HG03354 (cell line): ENCODE data around the gene SLC9C1.
A peak's percentile ranks its signal among the peaks of the same experiment; 100 is the strongest.

Experiments
- ATAC-seq: cut with Tn5 transposase; IDR thresholded peaks from one replicate; pipeline ENCODE4 v1.9.1; 2021; ENCODE audit warnings: mild to moderate bottlenecking; ENCODE audit not compliant: unreplicated experiment, poor library complexity, severe bottlenecking

Gene SLC9C1

DNA sequence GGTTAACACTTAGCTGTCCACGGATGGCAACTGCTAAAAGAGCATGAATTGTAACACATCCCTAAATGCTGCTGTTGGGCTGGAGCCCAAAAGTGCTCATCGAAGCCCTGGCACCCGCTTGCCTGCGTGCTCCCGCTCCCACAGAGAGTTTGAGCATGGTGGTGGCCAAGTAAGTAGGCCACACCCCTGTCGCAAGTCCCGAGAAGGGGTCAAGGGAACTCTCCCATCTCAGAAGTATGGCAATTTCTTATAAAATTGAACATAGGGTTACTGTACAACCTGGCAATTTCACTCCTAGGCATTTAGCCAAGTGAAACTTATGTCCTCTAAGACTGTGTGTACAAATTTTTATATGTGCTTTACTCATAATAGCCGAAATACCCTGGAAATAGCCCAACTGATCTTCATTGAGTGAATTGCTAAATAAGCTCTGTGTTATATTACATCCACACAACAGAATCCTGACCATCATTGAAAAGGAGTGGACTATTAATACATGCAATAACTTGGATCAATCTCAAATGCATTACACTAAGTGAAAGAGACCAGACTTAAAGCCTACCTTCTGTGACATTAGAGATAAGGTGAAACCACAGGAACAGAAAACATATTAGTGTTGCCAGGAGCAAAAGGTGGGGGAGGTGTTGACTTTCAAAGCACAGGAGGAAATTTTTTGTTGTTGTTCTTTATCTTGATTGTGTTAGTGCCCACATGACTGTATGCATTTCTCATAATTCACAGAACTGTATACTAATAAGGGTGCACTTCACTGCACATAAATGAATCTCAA is 159.5 kb downstream of the SLC9C1 start:
- no peak for ATAC-seq

DNA sequence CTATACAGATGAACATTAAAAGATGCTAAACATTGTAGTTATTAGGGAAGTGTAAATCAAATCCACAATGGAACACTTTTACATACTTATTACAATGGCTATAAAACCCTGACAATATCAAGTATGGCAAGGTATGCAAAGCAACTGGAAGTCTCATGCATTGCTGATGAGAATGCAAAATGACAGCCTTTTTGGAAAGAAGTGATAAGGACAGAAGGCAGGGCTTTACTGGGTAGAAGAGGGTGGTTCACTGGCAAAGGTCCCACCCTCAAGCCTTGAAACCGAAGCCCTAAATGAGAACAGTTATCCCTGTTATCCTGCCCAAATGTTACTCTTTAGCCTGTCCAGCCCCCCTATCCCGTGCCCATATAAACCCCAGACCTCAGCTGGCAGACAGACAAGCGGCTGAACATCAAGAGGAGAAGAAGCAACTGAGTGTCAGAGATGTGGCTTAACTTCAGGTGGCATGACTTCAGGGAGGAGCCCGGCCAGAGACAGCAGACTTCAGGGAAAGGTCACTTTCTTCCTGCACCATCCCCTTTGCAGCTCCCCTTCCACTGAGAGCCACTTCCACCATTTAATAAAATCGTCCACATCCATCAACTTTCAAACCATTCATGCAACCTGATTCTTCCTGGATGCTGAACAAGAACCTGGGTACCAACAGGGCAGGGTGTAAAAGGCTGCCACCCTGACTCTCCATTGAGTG is 160.2 kb downstream of the SLC9C1 start:
- ATAC-seq = no peak

DNA sequence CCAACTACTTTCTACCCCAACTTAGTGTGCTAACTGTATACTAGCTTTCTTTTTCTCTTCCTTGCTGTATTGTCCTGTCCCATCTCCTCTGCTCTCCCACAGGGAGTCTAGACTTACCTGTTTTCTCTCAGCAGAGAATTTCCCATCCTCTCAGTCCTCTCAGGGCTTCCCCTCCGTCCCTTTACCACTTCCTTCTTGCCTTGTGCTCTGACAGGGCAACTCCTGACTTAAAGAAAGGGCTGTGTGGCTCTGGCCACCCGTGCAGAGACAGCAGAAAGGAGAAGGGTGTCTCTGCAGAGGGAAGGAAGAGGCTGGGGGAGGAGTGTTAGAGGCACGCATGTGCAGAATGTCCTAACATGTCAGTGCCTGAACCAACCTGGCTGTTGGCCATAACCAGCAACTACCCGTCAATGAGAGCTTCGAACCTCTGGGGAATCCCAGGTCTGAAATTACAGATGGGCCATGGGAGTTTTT is 161.0 kb downstream of the SLC9C1 start, which contains the start of gene GCSAM:
GCSAM (minus strand) TSS at position 274 of the 474 bp plus-strand sequence; CDS start at position 146, 128 bp downstream.
- ATAC-seq = peak; percentile 75

DNA sequence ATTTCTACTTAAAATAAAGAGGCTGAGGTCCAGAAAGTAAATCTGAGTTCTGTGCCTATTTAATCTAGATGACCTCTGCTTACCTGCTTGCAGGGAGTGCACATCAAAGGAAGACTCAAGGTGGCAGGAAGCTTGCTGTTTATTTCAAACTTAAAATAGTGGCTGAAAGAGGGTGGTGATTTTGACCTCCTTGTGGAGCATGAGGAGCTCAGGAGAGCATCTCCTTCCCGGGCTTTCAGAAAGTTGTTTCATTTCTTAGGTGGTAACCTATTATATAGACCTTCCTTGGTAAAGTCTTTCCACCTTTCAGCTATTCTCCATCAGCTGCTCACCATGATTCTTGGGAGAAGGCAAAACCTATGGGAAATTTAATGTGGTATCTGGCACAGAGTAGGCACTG is 161.5 kb downstream of the SLC9C1 start:
- ATAC-seq = no peak

DNA sequence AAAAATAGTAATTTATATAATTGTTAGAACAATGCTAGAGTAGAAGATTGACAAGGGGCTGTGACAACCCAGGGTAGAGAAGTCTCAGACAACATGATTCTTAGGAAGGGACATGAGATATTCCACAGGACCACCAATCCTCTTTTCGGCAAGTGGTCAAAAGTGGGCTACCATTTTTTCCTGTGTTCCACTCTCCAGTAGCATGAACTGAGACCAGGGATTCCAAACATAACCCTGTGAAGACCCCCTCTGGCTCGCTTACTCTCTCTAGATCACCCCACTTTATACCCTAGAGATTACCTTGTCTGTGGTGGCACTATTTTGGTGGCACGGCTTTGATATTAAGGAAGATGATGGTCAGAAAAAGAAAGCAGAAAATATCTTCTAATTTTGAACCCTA is 161.9 kb downstream of the SLC9C1 start:
- ATAC-seq = no peak

DNA sequence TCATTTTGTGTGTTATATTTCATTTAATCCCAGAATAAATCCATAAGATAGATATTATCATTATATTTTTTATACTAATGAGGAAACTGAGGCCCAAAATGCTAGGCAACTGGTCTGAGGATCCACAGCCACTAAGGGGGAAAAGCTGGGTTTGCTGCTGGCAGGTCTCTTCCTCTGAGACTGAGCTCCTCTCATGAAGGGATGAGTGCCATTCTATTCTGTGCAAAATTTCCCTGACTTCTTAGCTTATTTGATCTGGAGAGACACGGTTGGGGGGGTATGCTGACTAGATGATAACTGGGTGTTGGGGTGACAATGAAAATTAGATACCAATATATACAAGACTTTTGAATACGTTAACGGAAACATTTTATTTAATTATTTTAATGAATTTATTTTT is 162.9 kb downstream of the SLC9C1 start:
- ATAC-seq = no peak

DNA sequence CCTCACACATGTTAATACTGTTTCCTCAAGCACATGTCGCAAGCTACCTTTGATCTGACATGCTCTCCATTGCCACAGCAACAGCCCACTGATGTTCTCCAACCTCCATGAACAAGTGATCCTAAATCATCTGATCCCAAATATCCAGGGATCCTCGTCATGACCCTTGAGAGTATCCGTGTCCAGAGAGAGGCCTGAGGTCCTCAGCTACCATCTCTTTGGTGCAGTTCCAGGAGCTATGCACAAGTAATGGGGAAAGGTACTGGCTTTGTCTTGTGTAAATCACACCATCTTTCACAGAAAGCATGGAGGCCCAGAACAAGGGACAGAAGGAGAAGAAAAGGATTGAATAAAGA is 163.4 kb downstream of the SLC9C1 start:
- no peak for ATAC-seq

DNA sequence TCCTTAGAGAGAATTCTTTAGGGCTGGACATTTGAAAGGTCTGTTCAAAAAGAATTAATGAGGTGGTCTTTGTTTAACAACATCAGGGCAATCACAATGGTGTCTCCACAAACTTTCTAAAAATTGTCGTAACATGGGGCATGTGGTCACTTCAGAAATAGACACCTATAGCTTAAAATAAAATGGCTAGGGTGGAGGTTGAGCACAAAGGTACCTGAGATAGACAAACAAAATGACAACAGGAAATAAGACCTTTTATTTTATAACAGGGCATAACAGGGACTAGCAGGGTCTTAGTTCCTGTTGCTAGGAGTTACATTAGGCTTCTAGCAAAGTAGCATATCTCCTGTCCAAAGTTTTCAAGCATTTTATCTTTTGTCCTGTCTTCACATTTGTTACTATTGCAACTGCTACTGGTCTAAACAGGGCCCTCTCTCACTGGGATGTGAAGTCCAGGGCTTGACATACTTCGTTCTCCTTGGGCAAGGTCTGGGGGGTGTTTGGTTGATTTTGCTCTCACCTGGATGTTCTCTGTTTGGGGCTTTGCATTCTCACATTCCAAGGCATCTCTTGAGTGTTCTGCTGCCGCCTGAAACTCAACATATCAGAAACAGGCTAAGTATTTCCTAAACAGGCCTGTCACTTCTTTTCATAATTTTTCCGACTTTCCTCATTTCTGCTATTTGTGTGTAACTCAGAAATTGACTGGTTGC is 163.9 kb downstream of the SLC9C1 start:
- ATAC-seq = no peak

DNA sequence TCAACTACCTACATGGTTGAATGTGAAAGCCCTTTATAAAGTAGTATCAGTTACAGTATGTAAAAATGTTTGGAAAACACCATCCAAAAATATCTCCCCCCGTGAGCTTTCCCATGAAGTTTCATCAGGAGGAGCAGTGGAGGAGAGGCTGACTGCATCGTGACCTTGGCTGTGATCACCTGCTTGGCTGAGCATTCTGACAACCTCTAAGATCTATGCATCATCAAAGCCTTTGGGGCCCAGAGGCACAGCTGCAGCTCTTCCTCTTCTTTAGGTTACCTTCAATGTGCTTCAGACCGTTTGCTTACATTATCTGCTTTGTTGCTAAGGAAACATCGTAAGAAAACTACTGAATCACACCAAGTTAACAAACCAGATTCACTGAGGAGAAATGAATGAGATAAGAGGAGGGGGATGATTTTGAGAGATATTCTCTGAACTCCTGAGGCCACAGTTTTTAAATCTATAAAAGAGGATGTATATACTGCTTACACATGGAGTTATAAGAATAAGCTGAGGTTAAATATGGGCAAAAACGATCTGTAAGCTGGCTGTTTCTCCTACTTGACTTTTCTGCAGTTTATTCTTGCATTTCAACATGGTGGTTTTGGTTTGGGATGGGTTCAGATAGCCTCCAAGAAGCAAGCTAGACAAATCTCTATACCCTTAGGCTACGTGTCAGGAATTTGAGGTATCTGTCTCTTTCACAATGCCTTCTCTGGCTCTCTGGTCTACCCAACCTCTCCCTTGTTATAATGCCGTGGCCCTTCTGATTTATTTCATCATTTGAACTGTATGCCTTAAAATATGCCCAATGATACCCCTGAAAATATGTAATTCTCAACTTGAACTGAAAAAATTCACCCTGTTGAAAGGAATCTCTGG is 164.9 kb downstream of the SLC9C1 start:
- ATAC-seq = peak; percentile 77

DNA sequence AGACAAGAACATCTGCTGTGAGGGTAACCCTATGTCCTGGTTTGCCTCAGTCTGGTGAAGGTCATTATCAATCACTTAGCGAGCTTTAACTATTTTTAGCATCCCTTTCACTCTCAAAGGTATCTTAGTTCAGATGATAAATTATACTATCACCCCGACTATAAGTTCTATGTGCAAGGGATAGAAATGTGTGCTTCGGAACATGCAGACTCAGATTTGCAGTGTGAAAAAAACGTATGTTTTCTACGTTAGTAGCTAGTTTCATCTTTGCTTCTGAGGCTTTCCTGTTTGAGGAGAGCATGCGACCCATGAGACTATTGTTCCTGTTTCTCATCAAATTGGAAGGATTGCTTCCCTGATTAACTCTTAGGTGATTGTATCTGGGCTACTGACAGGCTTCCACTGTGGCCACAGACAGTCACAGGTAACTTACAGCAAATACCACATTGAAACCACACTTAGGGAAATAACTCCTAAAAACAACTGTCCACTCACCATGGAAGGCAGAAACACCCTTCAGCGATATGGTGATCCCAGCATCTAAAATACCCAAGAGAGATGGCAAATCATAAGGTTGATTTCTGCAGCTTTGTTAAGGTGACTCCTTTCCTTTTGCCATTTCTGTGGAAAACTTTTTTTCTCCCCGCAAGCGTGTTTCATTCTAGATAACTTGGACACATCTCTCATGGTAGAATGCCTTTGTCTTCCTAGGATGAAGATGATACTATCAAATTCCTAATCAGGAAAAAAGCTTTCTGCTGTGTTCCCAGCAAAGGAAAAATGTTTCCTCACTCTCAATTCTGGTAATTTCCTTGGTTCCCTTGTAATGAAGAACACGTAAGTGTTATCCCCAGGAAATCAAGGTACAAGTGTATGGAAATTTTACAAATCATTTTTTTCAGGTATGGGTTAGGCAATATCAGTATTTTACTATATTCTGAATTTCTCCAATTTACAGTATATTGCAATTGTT is 166.2 kb downstream of the SLC9C1 start:
- no peak for ATAC-seq

DNA sequence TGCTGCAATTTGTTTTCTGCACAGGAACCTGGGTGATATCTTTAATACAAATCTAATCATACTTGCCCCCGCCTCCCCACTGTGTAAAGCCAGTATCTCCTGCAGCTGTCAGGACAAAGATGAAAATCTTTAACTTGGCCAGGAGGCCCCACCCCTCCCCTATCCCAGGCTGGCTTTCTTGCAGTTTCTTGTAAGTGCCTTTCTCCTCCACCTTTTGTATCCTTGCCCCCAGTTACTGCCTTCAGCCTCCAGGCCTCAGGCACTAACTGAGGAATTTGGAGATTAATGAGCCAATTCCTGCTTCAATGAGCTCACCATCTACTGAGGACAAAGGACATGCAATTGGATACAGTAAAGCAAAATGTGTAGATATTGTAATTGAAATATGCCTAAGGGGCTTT is 167.5 kb downstream of the SLC9C1 start:
- ATAC-seq = no peak

DNA sequence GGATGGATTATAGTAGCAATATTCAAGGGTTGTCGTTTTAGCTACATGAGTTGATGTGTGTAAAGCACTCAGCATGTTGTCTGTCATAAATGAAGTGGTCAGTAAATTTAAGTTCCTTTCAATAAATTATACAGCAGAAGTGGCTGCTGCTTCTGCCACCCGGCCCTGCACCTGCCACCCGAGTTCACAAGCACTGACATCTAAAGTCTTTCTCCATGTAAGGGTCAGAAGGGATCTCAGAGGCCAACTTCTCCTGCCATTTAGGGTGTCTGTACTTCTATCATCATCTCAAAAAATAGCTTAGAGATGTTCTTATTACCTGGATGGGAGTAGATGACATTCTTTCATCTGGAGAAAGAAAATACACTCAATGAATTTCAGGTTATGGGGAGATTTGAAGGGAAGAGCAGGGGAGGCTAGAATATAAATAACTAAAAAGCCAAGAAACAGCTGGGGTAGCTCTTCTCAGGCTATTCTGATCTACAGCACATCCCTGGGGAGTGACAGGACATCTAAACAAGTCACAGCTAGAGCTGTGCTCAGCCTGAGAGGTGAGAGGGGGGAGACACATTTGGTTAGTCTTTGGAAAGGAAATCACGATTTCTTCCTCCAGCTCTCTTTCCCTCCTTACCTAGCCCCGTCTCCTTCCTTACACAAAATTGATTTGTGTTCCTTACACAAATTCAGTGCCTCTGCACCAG is 169.0 kb downstream of the SLC9C1 start:
- ATAC-seq = no peak

DNA sequence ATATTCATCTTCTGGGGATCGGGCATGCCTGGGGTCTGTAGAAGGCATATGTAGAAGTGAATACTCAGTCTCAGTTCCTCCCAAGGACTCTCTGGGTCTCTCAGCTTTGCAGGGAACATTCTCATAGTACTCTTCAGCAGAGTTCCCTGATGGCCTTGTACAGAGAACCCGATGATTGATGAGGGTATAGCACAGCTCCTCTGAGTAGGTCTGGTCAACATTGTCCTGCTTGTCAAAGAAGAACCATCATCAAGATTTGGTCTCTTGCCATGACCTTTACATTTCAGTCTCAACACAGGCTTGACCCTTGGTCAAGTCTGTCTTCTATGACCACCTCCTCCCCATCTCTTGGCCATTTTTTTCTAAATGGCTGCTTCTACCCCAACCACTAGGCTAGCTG is 170.5 kb downstream of the SLC9C1 start:
- no peak for ATAC-seq

DNA sequence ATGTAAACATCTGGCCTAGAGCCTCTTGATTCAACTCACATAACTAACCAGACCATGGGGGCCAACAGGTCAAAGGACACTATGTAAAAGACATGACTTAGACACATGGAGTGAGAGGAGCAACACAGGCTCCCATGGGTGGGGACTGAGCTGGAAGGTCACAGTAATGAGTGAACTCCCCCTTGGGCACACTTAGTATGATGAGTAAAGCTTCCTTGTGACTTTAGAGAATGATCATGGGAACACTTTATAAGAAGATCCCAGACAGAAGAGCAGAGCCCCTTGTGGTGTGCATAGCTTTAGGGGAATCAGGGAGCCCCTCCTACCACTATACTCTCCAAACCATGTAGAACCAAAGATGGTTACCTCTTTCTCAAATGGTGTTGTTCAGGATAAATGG is 171.1 kb downstream of the SLC9C1 start:
- ATAC-seq = no peak

DNA sequence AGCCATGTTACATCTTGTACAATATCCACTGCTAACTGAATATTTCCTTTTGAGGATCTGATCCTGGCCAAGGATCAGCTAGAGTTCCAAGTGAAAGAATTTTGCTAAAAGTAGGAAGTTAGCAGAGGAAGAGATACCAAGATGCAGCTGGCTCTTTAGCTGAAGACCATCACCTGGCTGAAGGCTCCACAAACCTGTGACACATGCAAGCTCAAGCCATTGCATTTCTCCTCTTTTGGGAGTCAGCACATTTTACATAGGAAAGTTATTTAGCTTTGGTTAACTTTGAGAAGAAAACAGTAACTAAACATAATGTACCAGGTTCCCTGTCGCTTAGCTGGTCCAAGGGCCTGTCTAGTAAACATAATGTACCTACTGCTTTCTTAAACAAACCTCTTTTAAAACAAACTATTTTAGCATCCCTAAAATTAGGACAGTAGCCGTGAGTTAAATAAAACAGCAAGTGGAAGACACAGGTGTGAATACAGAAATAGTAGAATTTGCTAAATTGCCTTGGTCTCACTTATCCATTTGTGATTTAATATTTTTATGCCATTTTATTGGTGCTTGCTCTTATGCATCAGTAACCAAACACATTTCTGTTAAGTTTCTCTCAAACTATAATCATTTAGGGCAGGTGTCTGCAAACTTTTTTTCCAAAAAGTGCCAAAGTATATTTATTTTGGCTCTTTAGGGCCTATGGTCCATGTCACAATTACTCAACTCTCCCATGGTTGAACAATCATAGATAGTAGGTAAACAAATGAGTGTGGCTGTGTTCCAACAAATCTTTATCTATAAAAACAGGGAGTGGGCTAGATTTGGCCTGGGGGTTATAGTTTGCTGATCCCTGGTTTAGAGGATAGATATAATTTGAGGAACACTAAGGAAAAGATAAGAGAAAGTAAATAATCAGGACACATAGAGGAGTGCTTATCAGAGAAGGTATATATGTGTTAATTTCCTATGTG is 172.2 kb downstream of the SLC9C1 start:
- ATAC-seq = no peak

DNA sequence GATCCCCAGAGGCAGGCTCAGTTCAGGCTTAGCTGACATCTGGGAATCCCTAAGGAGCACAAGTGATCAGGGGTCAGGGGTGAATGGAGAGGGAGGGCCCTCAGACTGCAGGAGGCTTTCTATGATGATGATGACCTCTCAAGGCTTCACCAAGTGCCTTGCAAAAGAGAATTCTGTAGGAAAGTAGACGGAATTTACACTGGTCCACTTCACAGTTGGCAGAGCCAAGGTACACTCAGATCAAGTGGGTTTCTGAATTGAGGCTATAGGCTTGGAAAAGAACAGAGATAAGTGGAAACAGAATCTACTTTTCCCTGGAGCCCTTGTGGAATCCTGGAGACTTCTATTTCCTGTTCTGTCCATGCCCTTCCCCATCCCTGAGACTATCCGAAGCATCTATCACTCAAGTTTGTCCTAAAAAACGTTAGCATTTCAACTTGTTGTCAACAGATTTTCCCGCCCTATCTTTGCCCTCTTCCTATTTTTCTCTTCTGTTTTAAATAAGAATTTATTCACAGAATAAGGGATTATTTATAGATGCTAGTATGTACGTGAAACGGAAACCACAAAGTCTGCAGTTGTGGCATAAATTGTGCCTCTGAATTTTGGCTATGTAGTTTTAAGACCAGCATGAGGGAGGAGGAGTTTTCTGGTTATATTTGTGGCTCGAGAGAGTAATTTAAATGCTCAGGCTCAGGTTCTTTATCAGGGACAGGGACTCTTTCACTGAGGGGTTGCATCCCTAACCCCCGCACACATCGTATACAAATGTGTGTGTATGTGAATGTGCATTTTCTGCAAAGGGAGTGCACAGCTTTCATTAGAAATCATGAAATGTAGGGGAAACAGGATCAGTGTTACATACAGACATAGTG is 173.8 kb downstream of the SLC9C1 start:
- ATAC-seq = no peak
